GM19193 (cell line): Measurements from ENCODE around the gene NDUFB6.

Experiments
- POLR2A ChIP-seq: IDR thresholded peaks from 4 replicates; pipeline ENCODE4 v1.6.1; 2011; ENCODE audit not compliant: insufficient read depth, insufficient read length; ENCODE audit errors: extremely low read depth

The NDUFB6 gene

DNA sequence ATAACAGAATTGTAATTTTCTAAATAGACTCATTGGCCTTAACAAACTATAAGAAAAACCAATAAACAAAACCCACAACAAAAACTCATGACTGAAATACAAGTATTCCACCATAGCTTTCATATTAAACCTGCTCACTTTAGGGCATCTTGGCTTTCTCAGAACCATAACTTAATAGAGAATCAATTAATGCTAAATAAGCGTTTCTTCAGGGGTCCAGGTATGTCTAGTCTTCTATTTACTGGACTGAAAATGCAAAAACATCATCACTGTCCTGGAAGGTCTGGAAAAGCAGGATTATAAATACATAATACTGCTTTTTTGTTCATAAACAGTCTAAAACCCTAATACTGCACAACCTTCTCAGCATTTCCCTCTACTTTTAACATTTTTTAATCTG lies 27.1 kb downstream of the NDUFB6 start:
- TF ChIP-seq POLR2A: no peak

DNA sequence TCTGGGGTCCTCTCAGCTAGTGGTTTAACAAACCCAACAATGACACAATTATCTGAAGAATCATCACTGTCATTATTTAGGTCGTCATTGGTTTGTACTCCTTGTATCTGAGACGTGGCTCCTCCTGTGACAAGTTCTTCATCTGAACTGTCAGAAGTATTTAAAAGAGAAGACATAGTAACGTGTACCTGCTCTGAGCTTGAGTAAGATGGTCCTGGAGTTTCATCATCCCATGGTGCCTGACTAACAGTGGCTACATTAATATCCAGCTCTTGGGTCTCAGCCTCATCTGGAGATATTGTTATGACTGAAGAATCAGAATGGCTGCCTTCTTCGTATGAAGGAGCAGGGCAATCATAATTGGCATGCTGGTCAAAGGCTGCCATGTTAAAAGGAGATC lies 29.9 kb downstream of the NDUFB6 start:
- no peak for TF ChIP-seq POLR2A

DNA sequence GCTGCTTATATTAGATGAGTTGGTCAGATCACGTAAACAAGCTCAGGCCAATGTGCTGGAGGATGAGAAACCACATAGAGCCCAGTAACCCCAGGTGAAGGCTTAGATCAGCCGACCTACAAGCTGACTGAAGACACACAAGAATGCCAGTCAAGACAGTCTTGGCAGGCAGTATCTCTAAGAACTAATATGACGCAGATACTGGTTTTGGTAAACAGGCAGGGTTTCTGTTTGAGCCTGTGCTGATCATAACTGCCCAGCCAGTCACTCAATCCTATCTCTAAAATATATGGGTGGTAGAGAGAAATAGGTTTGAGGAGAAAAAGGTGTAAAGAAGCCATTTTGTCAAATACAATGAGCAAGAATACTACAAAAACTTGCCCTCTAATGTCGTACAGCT lies 39.1 kb downstream of the NDUFB6 start:
- no peak for TF ChIP-seq POLR2A

DNA sequence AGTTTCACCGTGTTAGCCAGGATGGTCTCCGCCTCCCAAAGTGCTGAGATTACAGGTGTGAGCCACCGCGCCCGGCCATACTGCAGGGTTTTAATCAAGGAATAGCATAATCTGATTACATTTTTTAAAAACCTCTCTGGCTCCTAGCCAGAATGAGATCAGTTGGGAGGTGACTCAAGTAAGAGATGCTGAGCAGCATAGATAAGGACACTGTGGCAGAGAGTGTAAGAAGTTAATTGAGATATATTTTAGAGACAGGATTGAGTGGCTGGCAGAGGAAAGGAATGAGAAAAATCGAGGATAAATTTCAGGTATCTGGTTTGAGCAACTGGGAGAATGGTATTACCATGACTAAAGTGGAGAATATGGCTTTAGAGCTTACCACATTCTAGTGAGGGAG lies 39.6 kb downstream of the NDUFB6 start:
- TF ChIP-seq POLR2A: no peak

GRCh38 chr9:32526707-32527048 lies 46.3 kb downstream of the NDUFB6 start:
- no peak for TF ChIP-seq POLR2A

DNA sequence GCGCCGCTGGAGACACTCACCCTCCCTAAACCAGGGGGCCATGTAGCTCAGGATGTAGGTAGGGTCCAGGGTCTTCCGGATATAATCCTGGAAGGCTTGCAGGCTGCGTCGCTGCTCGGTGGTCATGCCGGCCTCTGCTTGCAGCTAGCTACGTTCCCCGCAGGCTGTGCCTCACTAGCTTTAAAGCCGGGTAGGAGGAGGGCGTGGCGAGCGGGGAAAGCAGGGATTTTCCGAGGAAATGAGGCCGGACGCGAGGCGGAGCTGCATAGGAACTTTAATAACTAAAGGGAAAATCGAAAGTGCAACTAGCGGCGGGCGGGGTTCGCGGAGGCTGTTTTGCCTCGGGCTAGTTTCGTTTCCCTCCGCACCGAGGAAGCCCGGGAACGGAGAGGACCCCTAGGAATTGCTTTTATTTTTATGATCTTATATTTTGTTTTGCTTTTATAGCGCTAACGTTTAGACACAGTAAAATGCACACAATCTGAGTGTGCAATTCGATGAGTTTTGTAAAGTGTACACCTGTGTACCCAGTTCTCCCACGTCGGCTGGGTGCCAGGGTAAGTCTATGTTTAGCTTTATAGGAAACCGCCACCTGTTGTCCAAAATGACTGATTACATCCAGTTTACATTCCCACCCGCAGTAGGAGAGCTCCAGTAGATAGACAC lies 46.8 kb downstream of the NDUFB6 start, which contains the start of gene RIGI:
Gene RIGI (minus strand): TSS at position 156 of the 666 bp plus-strand sequence. CDS start 30 bp downstream, at position 126.
- peak; percentile 77 for TF ChIP-seq POLR2A

- TF ChIP-seq POLR2A: no peak
These were observed 47.3 kb downstream of the NDUFB6 start for GRCh38 chr9:32525709-32526030.

- TF ChIP-seq POLR2A: no peak
These were observed 47.9 kb downstream of the NDUFB6 start for GRCh38 chr9:32524892-32525708.

GRCh38 chr9:32523910-32524309 lies 49.0 kb downstream of the NDUFB6 start:
- no peak for TF ChIP-seq POLR2A

DNA sequence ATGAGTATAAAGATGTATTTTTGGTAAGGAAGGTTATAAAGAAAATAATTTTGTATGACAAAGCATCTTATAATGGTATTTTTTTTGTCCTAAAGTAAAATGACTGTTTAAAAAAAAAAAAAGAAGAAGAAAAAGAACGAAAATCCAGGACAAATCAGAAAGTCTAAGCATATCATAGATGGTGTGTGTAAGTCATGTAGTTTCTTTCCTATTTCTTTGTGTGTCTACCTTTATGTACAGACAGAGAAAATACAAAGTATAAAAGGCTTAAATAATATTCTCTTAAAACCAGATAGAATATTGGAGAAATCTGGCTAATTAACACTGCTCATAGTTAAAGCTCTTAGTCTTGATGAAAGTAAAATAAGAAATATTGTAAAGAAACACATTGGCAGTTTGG lies 54.7 kb downstream of the NDUFB6 start:
- no peak for TF ChIP-seq POLR2A

DNA sequence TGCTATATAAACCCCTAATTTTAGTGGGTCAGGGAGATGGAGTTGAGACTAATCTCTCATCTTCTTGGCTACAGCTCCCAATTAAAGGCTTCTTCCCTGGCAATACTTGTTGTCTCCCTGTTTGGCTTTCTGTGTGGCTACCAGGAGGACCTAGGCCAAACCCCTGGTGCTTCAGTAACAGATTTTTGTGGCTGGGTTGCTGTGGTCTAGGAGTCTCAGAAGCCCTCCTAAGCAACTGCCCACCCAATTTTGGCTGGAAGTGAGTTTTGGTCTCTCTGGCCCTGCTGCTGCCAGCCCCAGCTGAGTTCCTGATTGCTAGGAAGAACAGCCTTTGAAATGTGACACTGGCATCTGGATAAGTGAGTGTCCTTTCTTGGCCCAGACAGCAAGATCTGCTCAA lies 56.7 kb downstream of the NDUFB6 start:
- TF ChIP-seq POLR2A: no peak

DNA sequence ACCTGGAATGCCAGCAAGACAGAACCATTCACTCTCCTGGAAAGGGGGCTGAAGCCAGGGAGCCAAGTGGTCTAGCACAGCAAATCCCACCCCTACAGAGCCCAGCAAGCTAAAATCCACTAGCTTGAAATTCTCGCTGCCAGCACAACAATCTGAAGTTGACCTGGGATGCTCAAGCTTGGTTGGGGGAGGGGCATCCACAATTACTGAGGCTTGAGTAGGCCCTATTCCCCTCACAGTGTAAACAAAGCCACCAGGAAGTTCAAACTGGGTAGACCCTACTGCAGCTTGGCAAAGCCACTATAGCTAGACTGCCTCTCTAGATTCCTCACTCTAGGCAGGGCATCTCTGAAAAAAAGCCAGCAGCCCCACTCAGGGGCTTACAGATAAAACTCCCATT lies 64.2 kb downstream of the NDUFB6 start:
- TF ChIP-seq POLR2A: no peak

DNA sequence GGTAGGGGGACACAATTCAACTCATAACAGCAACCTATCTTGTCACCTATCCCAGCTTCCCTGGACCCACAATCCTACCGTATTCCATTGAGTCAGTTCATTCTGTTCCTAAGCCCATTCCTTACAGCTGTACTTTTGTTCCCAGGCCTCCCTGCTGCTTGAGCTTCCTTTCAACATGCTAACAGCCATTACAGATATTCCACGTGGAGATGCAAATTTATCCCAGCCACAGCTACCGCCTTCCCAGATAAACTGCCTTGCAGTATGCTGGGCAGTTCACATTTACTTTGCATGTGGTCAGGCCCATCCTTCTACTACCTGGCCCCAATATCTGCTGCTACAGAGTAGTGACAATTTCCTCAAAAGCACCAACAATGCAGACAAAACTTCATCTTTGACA lies 70.0 kb downstream of the NDUFB6 start:
- no peak for TF ChIP-seq POLR2A
